Astrocyte (in vitro differentiated cells and primary cell): ENCODE data around the gene IGF1R. TPM values are rescaled to one million over a fixed set of nuclear protein-coding genes. Genes with fewer than 3 reads are reported as not detected.

Experiments used
- DNase-seq: peaks from one replicate; pipeline ENCODE4 v3.0.0-alpha.2; 2010; ENCODE audit warnings: low read depth
- FAIRE-seq: peaks from 2 replicates; lab custom pipeline; 2011; peaks lifted over from hg19 to GRCh38; lab: Jason Lieb, UNC
- H2AFZ ChIP-seq: 2 replicates; pipeline ENCODE4 v1.6.0; 2012; ENCODE audit warnings: low read depth, low read length, inconsistent platforms
- H3K27ac ChIP-seq: 2 replicates; pipeline ENCODE4 v1.5.1; 2011; ENCODE audit warnings: low read depth, low read length, inconsistent platforms
- H3K27me3 ChIP-seq: 2 replicates; pipeline ENCODE4 v1.6.0; 2011; ENCODE audit warnings: low read length, inconsistent platforms; ENCODE audit not compliant: insufficient read depth
- H3K36me3 ChIP-seq: 2 replicates; pipeline ENCODE4 v1.5.1; 2011; ENCODE audit warnings: low read length, inconsistent platforms; ENCODE audit not compliant: insufficient read depth
- H3K4me1 ChIP-seq: 2 replicates; pipeline ENCODE4 v1.5.1; 2011; ENCODE audit warnings: low read length, inconsistent platforms; ENCODE audit not compliant: insufficient read depth
- H3K4me2 ChIP-seq: 2 replicates; pipeline ENCODE4 v1.6.0; 2012; ENCODE audit warnings: low read length, inconsistent platforms
- H3K4me3 ChIP-seq: 2 replicates; pipeline ENCODE4 v1.5.1; 2011; ENCODE audit warnings: low read depth, mild to moderate bottlenecking, low read length, inconsistent platforms; ENCODE audit not compliant: insufficient read depth
- H3K79me2 ChIP-seq: 2 replicates; pipeline ENCODE4 v1.6.0; 2012; ENCODE audit warnings: mild to moderate bottlenecking, low read length, inconsistent platforms; ENCODE audit not compliant: insufficient read depth
- H3K9ac ChIP-seq: 2 replicates; pipeline ENCODE4 v1.6.0; 2012; ENCODE audit warnings: mild to moderate bottlenecking, low read length, inconsistent platforms
- H3K9me3 ChIP-seq: 2 replicates; pipeline ENCODE4 v1.5.1; 2012; ENCODE audit warnings: low read depth, mild to moderate bottlenecking, low read length, inconsistent platforms; ENCODE audit not compliant: insufficient read depth
- H4K20me1 ChIP-seq: 2 replicates; pipeline ENCODE4 v1.6.0; 2012; ENCODE audit warnings: low read length, inconsistent platforms; ENCODE audit not compliant: insufficient read depth
- H3K27ac Mint-ChIP-seq: one replicate; pipeline ENCODE4 v1.8.0; 2021; ENCODE audit warnings: mild to moderate bottlenecking, mixed read lengths; ENCODE audit not compliant: unreplicated experiment
- H3K27me3 Mint-ChIP-seq: one replicate; pipeline ENCODE4 v1.8.0; 2021; ENCODE audit warnings: low read depth, mixed read lengths; ENCODE audit not compliant: unreplicated experiment
- H3K36me3 Mint-ChIP-seq: one replicate; pipeline ENCODE4 v1.8.0; 2021; ENCODE audit warnings: low read depth, mixed read lengths; ENCODE audit not compliant: unreplicated experiment
- H3K4me1 Mint-ChIP-seq: one replicate; pipeline ENCODE4 v1.8.0; 2021; ENCODE audit warnings: low read depth, mixed read lengths; ENCODE audit not compliant: unreplicated experiment
- H3K4me3 Mint-ChIP-seq: one replicate; pipeline ENCODE4 v1.8.0; 2021; ENCODE audit warnings: mild to moderate bottlenecking, moderate library complexity, mixed read lengths; ENCODE audit not compliant: unreplicated experiment
- H3K9me3 Mint-ChIP-seq: one replicate; pipeline ENCODE4 v1.8.0; 2021; ENCODE audit warnings: mild to moderate bottlenecking, mixed read lengths; ENCODE audit not compliant: unreplicated experiment
- EZH2 ChIP-seq: IDR thresholded peaks from 2 replicates; pipeline ENCODE4 v1.6.1; 2012; ENCODE audit warnings: mild to moderate bottlenecking, low read length, inconsistent platforms; ENCODE audit not compliant: insufficient read depth
- total RNA-seq: library from RNA; stranded (reverse); gene quantifications from 2 replicates; pipeline ENCODE4 v1.2.1, GENCODE V29; 2021
- TF ChIP-seq, protein P1 (sequence below): IDR thresholded peaks from 2 replicates; pipeline ENCODE4 v1.5.1; 2011; ENCODE audit warnings: low read depth, mild to moderate bottlenecking, inconsistent platforms, low read length, moderate library complexity; ENCODE audit not compliant: insufficient read depth

IGF1R gene
- total RNA-seq, 1 donor from 2014 or later = 270 TPM

GRCh38 chr15:98738689-98739401, 90.5 kb downstream of the IGF1R start:
- no peaks in the 10 kb centered on the region for H3K36me3 ChIP-seq
- H3K9me3 Mint-ChIP-seq = no peaks in the 10 kb centered on the region

GRCh38 chr15:98740295-98740694, 92.0 kb downstream of the IGF1R start:
- Histone ChIP-seq H4K20me1 (peaks cover 100% of the 10 kb centered on the region), H3K27me3 (no peaks in the 10 kb centered on the region), H3K36me3 (no peaks in the 10 kb centered on the region), H2AFZ (no peak overlapping the region), H3K4me1 (no peaks in the 10 kb centered on the region), H3K79me2 (peaks cover 100% of the 10 kb centered on the region), H3K27ac (no peak overlapping the region), H3K4me3 (no peak overlapping the region), H3K9ac (no peak overlapping the region), H3K4me2 (no peak overlapping the region), H3K9me3 (no peaks in the 10 kb centered on the region)
- peaks cover 76% of the 10 kb centered on the region for H3K4me1 Mint-ChIP-seq
- no peaks in the 10 kb centered on the region for H3K9me3 Mint-ChIP-seq
- peak overlapping the region; percentile 42 for H3K27ac Mint-ChIP-seq
- DNase-seq (no peak), FAIRE-seq (no peak)
- no peaks in the 10 kb centered on the region for H3K27me3 Mint-ChIP-seq
- TF ChIP-seq EZH2 = no peak
- TF ChIP-seq, protein P1, sequence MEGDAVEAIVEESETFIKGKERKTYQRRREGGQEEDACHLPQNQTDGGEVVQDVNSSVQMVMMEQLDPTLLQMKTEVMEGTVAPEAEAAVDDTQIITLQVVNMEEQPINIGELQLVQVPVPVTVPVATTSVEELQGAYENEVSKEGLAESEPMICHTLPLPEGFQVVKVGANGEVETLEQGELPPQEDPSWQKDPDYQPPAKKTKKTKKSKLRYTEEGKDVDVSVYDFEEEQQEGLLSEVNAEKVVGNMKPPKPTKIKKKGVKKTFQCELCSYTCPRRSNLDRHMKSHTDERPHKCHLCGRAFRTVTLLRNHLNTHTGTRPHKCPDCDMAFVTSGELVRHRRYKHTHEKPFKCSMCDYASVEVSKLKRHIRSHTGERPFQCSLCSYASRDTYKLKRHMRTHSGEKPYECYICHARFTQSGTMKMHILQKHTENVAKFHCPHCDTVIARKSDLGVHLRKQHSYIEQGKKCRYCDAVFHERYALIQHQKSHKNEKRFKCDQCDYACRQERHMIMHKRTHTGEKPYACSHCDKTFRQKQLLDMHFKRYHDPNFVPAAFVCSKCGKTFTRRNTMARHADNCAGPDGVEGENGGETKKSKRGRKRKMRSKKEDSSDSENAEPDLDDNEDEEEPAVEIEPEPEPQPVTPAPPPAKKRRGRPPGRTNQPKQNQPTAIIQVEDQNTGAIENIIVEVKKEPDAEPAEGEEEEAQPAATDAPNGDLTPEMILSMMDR = no peak
- H3K36me3 Mint-ChIP-seq = peaks cover 10% of the 10 kb centered on the region
- no peak overlapping the region for H3K4me3 Mint-ChIP-seq

More at GRCh38 chr15:98738689-98739401, 90.5 kb downstream of the IGF1R start:
- Mint-ChIP-seq H3K27ac (peak overlapping the region; percentile 29), H3K27me3 (no peaks in the 10 kb centered on the region), H3K36me3 (peaks cover 15% of the 10 kb centered on the region), H3K4me1 (peaks cover 72% of the 10 kb centered on the region), H3K4me3 (no peak overlapping the region)
- H3K4me1 ChIP-seq = no peaks in the 10 kb centered on the region
- H2AFZ ChIP-seq = no peak overlapping the region
- H3K9ac ChIP-seq = no peak overlapping the region
- H3K4me2 ChIP-seq = no peak overlapping the region
- no peak overlapping the region for H3K4me3 ChIP-seq
- no peaks in the 10 kb centered on the region for H3K9me3 ChIP-seq
- no peak for TF ChIP-seq EZH2
- TF ChIP-seq, protein P1 = no peak
- H3K79me2 ChIP-seq = peaks cover 100% of the 10 kb centered on the region
- H3K27me3 ChIP-seq = no peaks in the 10 kb centered on the region
- DNase-seq (no peak), FAIRE-seq (no peak)
- H4K20me1 ChIP-seq = peaks cover 97% of the 10 kb centered on the region
- H3K27ac ChIP-seq = no peak overlapping the region

- Mint-ChIP-seq H3K36me3 (peaks cover 5% of the 10 kb centered on the region), H3K27ac (no peak overlapping the region), H3K4me1 (peaks cover 79% of the 10 kb centered on the region), H3K27me3 (no peaks in the 10 kb centered on the region), H3K4me3 (no peak overlapping the region), H3K9me3 (no peaks in the 10 kb centered on the region)
- Histone ChIP-seq H3K4me3 (no peak overlapping the region), H3K9me3 (no peaks in the 10 kb centered on the region), H3K27me3 (no peaks in the 10 kb centered on the region), H3K4me1 (peaks cover 5% of the 10 kb centered on the region), H4K20me1 (peaks cover 100% of the 10 kb centered on the region), H2AFZ (no peak overlapping the region), H3K27ac (no peak overlapping the region), H3K4me2 (no peak overlapping the region), H3K9ac (no peak overlapping the region), H3K79me2 (peaks cover 100% of the 10 kb centered on the region), H3K36me3 (no peaks in the 10 kb centered on the region)
- no peak for FAIRE-seq
- no peak for TF ChIP-seq EZH2
- DNase-seq = no peak
These were observed 92.6 kb downstream of the IGF1R start for GRCh38 chr15:98740963-98741362.
